Measurements from ENCODE around the gene ARHGAP40. TPM values are rescaled to one million over a fixed set of nuclear protein-coding genes. Genes with fewer than 3 reads are reported as not detected.

Gene ARHGAP40
- total and polyA plus RNA-seq, 2 donors (not counting 3 experiments of a cell fraction or from before 2014, with no cell fraction given): 0.18 to 0.20 TPM

DNA sequence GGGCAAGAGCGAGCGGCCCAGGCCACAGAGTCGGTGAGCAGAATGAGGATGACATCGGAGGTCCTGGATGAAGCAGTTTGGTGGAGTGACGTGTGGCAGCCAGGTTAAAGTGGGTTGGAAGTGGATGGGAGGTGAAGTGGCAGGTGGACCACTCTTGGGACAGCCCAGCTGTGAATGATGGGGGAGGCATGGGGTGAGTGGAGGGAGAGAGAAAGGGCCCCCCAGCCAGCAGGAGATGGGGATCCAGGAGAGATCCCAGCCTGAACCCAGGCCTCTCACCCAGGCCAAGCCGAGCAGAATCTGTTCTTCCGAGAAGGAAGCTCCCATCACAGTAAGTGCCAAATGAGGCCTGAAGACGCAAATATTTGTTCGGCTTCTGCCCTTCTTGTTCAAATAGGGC, 95.7 kb downstream of the ARHGAP40 start:
- Histone ChIP-seq H3K9me3 (replicated peaks; ENCODE audit: control insufficient read depth, insufficient read depth, low read length) (no peaks in the 10 kb centered on the region), H3K4me3 (replicated peaks in 1 of 3; ENCODE audit: insufficient read depth in 1 of 3, low read depth in 1 of 3, low read length in 3 of 3) (no peak overlapping the region), H3K27ac (ENCODE audit: insufficient read depth, low read depth, low read length) (no peak overlapping the region), H2AFZ (ENCODE audit: low read depth, low read length) (no peak overlapping the region), H3K27me3 (ENCODE audit: control insufficient read depth in 2 of 2, insufficient read depth in 2 of 2, low read length in 2 of 2) (peaks cover 7% of the 10 kb centered on the region in 2 experiments), H3K9ac (replicated peaks; ENCODE audit: extremely low read depth, insufficient read depth, low read length) (no peak overlapping the region), H3K79me2 (ENCODE audit: control insufficient read depth, insufficient read depth, low read length) (no peaks in the 10 kb centered on the region), H3K4me2 (ENCODE audit: insufficient read depth, low read length) (no peak overlapping the region), H3K9me1 (replicated peaks; ENCODE audit: control insufficient read depth, extremely low read depth, insufficient read depth, low read length) (no peaks in the 10 kb centered on the region), H3K4me1 (ENCODE audit: control insufficient read depth, extremely low read depth, insufficient read depth, low read length) (no peaks in the 10 kb centered on the region), H3K36me3 (ENCODE audit: control insufficient read depth in 2 of 2, extremely low read depth in 1 of 2, insufficient read depth in 2 of 2, low read length in 2 of 2) (no peaks in the 10 kb centered on the region), H4K20me1 (replicated peaks; ENCODE audit: control insufficient read depth, extremely low read depth, insufficient read depth, low read length) (no peaks in the 10 kb centered on the region)
- CTCF ChIA-PET: interaction anchor here (0.8 kb wide), 2 partner anchors 15 to 64 kb away, joined by 3 to 4 read pairs; no protein-coding TSS in a partner anchor
- dilution Hi-C loops (cut with MboI; ENCODE audit: extremely low pct_ligation_motif_present, low sequenced_read_pairs) (no loop called here), intact Hi-C loops (cut with micrococcal nuclease) (no loop called here)
- TF ChIP-seq MYC (IDR thresholded peaks at IDR 0.05; ENCODE audit: low read depth, low read length): no peak
- TF ChIP-seq FOS (IDR thresholded peaks at IDR 0.05; ENCODE audit: borderline replicate concordance, insufficient read depth, low read length): no peak
- no peak for TF ChIP-seq JUN (IDR thresholded peaks at IDR 0.05; ENCODE audit: borderline replicate concordance, insufficient read depth, insufficient read length, low read depth)
- TF ChIP-seq POLR2A (IDR thresholded peaks at IDR 0.05; ENCODE audit: low read depth, low read length): no peak
- no peak for TF ChIP-seq GATA2 (IDR thresholded peaks at IDR 0.05; ENCODE audit: insufficient read depth, insufficient read length, low read depth, low read length)
- TF ChIP-seq EZH2 (IDR thresholded peaks at IDR 0.05; ENCODE audit: borderline replicate concordance, low read depth, low read length, severe bottlenecking): no peak
- TF ChIP-seq, protein P1, sequence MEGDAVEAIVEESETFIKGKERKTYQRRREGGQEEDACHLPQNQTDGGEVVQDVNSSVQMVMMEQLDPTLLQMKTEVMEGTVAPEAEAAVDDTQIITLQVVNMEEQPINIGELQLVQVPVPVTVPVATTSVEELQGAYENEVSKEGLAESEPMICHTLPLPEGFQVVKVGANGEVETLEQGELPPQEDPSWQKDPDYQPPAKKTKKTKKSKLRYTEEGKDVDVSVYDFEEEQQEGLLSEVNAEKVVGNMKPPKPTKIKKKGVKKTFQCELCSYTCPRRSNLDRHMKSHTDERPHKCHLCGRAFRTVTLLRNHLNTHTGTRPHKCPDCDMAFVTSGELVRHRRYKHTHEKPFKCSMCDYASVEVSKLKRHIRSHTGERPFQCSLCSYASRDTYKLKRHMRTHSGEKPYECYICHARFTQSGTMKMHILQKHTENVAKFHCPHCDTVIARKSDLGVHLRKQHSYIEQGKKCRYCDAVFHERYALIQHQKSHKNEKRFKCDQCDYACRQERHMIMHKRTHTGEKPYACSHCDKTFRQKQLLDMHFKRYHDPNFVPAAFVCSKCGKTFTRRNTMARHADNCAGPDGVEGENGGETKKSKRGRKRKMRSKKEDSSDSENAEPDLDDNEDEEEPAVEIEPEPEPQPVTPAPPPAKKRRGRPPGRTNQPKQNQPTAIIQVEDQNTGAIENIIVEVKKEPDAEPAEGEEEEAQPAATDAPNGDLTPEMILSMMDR (IDR thresholded peaks at IDR 0.05; ENCODE audit: extremely low read depth in 1 of 2, insufficient read depth in 1 of 2, low read depth in 1 of 2, low read length in 2 of 2): no peak
- no peak for TF ChIP-seq POLR2AphosphoS5 (IDR thresholded peaks at IDR 0.05; ENCODE audit: insufficient read depth, low read depth, low read length)
- TF ChIP-seq, protein P2, sequence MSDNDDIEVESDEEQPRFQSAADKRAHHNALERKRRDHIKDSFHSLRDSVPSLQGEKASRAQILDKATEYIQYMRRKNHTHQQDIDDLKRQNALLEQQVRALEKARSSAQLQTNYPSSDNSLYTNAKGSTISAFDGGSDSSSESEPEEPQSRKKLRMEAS (IDR thresholded peaks at IDR 0.05; ENCODE audit: insufficient read depth, insufficient read length): no peak
- no peak for DNase-seq (ENCODE audit: low read depth, low spot score)
- no peak for FAIRE-seq
- POLR2A ChIA-PET: no interaction called here
- no TSS peak for BruUV-seq (replicated peaks)

Measured in endothelial cell of umbilical vein (primary cell).